MM.1S (cell line): ENCODE data around the gene RLN3.

Experiments used
- EZH2 ChIP-seq: fragments of 300-600 bp; sonication (generic); optimal IDR thresholded peaks from 2 replicates; pipeline ENCODE3; 2017; ENCODE audit warnings: low read depth, mild to moderate bottlenecking, antibody characterized with exemption, low read length, mixed read lengths
- TF ChIP-seq, protein P1 (sequence below): fragments of 300-600 bp; sonication (generic); IDR thresholded peaks from 2 replicates; pipeline ENCODE4 v1.5.1; 2016; ENCODE audit warnings: antibody characterized with exemption, low read length, mixed read lengths

DNA sequence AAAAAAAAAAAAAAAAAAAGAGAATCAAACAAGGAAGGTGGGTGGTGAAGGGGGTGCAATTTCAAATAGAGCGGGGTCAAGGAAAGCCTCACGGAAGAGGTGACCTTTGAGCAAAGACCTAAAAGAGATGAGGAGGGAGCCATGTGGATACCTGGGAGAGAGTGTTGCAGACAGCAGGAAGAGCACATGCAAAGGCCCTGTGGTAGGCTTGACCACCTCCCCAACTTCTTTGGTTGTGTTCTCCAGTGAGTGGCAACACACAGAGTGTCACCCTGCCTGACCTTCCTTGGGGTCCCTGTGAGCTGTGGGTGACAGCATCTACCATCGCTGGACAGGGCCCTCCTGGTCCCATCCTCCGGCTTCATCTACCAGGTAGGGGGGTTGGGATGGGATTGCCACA, 22.6 kb downstream of the RLN3 start:
- TF ChIP-seq EZH2 = no peak
- TF ChIP-seq, protein P1, sequence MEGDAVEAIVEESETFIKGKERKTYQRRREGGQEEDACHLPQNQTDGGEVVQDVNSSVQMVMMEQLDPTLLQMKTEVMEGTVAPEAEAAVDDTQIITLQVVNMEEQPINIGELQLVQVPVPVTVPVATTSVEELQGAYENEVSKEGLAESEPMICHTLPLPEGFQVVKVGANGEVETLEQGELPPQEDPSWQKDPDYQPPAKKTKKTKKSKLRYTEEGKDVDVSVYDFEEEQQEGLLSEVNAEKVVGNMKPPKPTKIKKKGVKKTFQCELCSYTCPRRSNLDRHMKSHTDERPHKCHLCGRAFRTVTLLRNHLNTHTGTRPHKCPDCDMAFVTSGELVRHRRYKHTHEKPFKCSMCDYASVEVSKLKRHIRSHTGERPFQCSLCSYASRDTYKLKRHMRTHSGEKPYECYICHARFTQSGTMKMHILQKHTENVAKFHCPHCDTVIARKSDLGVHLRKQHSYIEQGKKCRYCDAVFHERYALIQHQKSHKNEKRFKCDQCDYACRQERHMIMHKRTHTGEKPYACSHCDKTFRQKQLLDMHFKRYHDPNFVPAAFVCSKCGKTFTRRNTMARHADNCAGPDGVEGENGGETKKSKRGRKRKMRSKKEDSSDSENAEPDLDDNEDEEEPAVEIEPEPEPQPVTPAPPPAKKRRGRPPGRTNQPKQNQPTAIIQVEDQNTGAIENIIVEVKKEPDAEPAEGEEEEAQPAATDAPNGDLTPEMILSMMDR = no peak
